ENCODE measurements around the gene MED26.
"Not testable (repeated sequence)": the region's sequence is repeated elsewhere in the genome, so short reads cannot be mapped to it uniquely, and the experiment has no call there.

GRCh38 chr19:16668702-16669101 lies 40.7 kb upstream of the MED26 start:
- not testable (repeated sequence) for TF ChIP-seq EZH2 (IDR thresholded peaks at IDR 0.05); POLR2AphosphoS5 (IDR thresholded peaks at IDR 0.05; ENCODE audit: borderline replicate concordance, low read depth, low read length); FOXP2 (optimal IDR thresholded peaks at IDR 0.05; ENCODE audit: control extremely low read depth, extremely low read length, insufficient read depth)

All from SK-N-MC (cell line).